Endothelial cell of umbilical vein (primary cell): ENCODE measurements around the gene ARID3B.

Experiments
- EZH2 ChIP-seq: IDR thresholded peaks from 2 replicates; pipeline ENCODE4 v1.6.1; 2012; ENCODE audit warnings: borderline replicate concordance, low read depth, mild to moderate bottlenecking, moderate library complexity, low read length, inconsistent platforms; ENCODE audit not compliant: severe bottlenecking
- POLR2A ChIP-seq: IDR thresholded peaks from 2 replicates; pipeline ENCODE4 v1.6.1; 2012; ENCODE audit warnings: low read depth, mild to moderate bottlenecking, control low read depth, low read length
- TF ChIP-seq, protein P1 (sequence below), 2 donors: IDR thresholded peaks; 1 replicate in 1 of 2; 2 replicates in 1 of 2; pipeline ENCODE4 v1.5.1; 2011; ENCODE audit warnings: low read length in 2 of 2, mild to moderate bottlenecking in 2 of 2, moderate library complexity in 2 of 2, control low read depth in 1 of 2, inconsistent platforms in 1 of 2, low read depth in 1 of 2; ENCODE audit not compliant: insufficient read depth in 1 of 2; ENCODE audit errors: extremely low read depth in 1 of 2
- TF ChIP-seq, protein P2 (sequence below): IDR thresholded peaks from 2 replicates; pipeline ENCODE4 v1.6.1; 2011; ENCODE audit not compliant: insufficient read depth, insufficient read length

GRCh38 chr15:74511583-74511982 lies 29.4 kb upstream of the ARID3B start:
- TF ChIP-seq EZH2 (no peak), POLR2A (no peak)
- TF ChIP-seq, protein P1, sequence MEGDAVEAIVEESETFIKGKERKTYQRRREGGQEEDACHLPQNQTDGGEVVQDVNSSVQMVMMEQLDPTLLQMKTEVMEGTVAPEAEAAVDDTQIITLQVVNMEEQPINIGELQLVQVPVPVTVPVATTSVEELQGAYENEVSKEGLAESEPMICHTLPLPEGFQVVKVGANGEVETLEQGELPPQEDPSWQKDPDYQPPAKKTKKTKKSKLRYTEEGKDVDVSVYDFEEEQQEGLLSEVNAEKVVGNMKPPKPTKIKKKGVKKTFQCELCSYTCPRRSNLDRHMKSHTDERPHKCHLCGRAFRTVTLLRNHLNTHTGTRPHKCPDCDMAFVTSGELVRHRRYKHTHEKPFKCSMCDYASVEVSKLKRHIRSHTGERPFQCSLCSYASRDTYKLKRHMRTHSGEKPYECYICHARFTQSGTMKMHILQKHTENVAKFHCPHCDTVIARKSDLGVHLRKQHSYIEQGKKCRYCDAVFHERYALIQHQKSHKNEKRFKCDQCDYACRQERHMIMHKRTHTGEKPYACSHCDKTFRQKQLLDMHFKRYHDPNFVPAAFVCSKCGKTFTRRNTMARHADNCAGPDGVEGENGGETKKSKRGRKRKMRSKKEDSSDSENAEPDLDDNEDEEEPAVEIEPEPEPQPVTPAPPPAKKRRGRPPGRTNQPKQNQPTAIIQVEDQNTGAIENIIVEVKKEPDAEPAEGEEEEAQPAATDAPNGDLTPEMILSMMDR (IDR thresholded peaks at IDR 0.05; ENCODE audit: extremely low read depth in 1 of 2, insufficient read depth in 1 of 2, low read depth in 1 of 2, low read length in 2 of 2): no peak
- TF ChIP-seq, protein P2, sequence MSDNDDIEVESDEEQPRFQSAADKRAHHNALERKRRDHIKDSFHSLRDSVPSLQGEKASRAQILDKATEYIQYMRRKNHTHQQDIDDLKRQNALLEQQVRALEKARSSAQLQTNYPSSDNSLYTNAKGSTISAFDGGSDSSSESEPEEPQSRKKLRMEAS: no peak
